HG03442 (cell line): ENCODE results near the gene APOH.
"Not testable (repeated sequence)": the region's sequence is repeated elsewhere in the genome, so short reads cannot be mapped to it uniquely, and the experiment has no call there.

Experiments used
- ATAC-seq: cut with Tn5 transposase; IDR thresholded peaks from one replicate; pipeline ENCODE4 v1.9.1; 2021; ENCODE audit warnings: mild to moderate bottlenecking, moderate library complexity; ENCODE audit not compliant: unreplicated experiment

The APOH gene

GRCh38 chr17:66228887-66229782, at the start of gene APOH:
APOH (minus strand) TSS chr17:66229415; CDS start chr17:66229379, 36 bp downstream.
- no peak for ATAC-seq

GRCh38 chr17:66277191-66277590, 48.0 kb upstream of the APOH start:
- no peak for ATAC-seq

- ATAC-seq, result no peak
Observed at GRCh38 chr17:66276328-66276937, 47.2 kb upstream of the APOH start.

- no peak for ATAC-seq
Observed at GRCh38 chr17:66275651-66276050, 46.4 kb upstream of the APOH start.

- ATAC-seq, result no peak
Observed at GRCh38 chr17:66273586-66273848, 44.3 kb upstream of the APOH start.

GRCh38 chr17:66272811-66273585, 43.8 kb upstream of the APOH start:
- no peak for ATAC-seq

GRCh38 chr17:66271512-66271911, 42.3 kb upstream of the APOH start:
- no peak for ATAC-seq

- ATAC-seq, result no peak
Observed at GRCh38 chr17:66270106-66270505, 40.9 kb upstream of the APOH start.

GRCh38 chr17:66268247-66268927, 39.2 kb upstream of the APOH start:
- no peak for ATAC-seq

GRCh38 chr17:66264696-66265095, 35.5 kb upstream of the APOH start:
- no peak for ATAC-seq

- ATAC-seq, result no peak
Observed at GRCh38 chr17:66262767-66263166, 33.6 kb upstream of the APOH start.

GRCh38 chr17:66260688-66261087, 31.5 kb upstream of the APOH start:
- no peak for ATAC-seq

GRCh38 chr17:66260275-66260674, 31.1 kb upstream of the APOH start:
- no peak for ATAC-seq

- ATAC-seq, result no peak
Observed at GRCh38 chr17:66255527-66255971, 26.3 kb upstream of the APOH start.

GRCh38 chr17:66255112-66255511, 25.9 kb upstream of the APOH start:
- ATAC-seq, result no peak

- not testable (repeated sequence) for ATAC-seq
Observed at GRCh38 chr17:66253458-66253857, 24.2 kb upstream of the APOH start.

- no peak for ATAC-seq
Observed at GRCh38 chr17:66250686-66251085, 21.5 kb upstream of the APOH start.

GRCh38 chr17:66248285-66248684, 19.1 kb upstream of the APOH start:
- ATAC-seq, result no peak

- no peak for ATAC-seq
Observed at GRCh38 chr17:66241839-66242238, 12.6 kb upstream of the APOH start.

- no peak for ATAC-seq
Observed at GRCh38 chr17:66240630-66241029, 11.4 kb upstream of the APOH start.

- no peak for ATAC-seq
Observed at GRCh38 chr17:66240013-66240412, 10.8 kb upstream of the APOH start.
